GM18520 (cell line): ENCODE measurements around the gene EEA1.

Experiments
- ATAC-seq: cut with Tn5 transposase; IDR thresholded peaks from one replicate; pipeline ENCODE4 v1.9.1; 2021; ENCODE audit not compliant: unreplicated experiment

The EEA1 gene

DNA sequence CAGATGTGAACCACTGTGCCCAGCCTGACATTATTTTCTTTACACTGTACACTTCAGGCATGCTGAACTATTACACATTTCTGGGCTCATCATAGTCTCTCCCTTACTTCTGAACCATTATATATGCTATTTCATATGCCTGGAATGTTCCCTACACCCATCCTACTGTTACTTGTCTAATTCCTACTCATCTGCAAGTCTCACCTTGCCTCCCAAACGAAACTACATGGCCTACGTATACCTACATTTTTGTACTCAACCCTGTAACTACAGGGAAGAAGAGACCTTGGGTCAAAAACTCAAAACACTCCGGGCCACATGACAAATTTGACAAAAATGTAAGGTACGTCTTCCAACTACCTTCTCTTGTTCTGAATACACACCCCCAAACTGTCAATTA lies 9.5 kb upstream of the EEA1 start:
- ATAC-seq = no peak

DNA sequence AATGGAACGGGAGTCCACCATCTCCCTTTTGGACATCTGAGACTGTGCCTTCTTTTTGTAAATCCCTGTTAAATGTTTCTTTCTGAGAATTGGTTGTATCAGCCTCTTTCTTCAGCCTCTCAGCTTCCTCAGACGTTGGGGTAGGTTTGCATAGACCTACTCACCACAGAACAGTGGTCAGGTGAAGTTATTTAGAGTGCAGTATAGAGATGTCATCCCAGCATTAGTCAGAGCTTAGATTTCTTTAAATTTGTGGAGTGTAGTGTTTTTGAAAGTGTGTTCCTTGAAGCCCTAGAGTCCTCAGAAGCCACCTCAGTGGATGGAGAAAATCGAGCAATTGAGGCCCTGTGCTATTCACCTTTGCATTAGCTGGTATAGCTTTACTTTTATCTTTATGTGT lies 8.9 kb upstream of the EEA1 start:
- ATAC-seq = peak; percentile 61

DNA sequence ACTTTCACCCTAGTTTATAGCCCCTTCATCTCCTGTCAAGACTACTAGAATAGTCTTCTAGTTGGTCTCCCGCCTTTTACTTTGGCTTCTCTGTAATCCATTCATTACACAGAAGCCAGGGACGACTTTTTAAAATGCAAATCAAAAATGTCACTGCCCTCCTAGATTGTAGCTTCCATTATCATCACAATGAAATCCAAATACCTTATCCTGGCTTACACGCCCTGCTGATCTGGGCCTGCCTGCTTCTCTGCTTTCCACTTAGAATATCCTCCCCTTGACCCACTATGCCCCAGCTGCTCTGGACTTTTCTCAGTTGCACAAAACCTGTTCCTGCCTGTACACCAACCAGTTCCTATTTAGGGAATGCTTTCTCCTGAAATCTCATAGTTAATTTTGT lies 4.5 kb upstream of the EEA1 start:
- no peak for ATAC-seq

DNA sequence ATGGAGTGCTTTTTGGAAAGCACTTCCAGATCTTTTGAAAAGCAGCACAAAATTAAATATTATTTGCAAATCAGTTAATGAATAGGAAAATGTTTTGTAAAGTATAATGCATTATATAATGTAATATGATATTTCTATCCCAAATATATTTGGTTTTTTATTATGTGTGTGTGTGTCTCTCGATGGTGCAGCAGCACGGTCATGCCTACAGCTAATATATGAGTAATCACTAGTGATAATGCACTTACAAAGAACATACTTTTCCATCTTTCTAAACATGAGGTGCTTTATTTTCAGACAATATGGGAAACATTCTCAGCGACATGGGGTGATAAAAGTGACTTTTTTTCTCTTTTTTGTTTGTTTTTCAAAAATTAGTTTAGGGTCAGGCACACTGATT lies 1.3 kb upstream of the EEA1 start:
- ATAC-seq = no peak

DNA sequence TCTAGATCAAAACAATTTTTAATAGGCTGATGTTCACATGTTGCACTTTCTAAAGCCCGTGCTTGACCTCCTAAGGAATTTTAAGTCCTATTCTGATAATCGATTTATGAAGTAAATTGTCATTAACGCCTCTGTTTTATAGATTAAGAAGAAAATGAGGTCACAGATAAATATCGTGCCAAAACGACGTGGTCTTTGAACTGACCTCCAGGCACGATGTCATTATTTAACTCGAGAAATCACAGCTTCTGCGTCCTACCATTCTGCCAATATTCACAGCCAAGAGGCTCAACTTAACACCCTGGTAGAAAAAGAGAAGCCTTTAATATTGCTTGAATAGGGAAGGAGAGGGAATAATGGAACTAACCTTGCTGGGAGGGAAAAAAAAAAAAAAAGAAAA lies 888 bp upstream of the EEA1 start:
- no peak for ATAC-seq

DNA sequence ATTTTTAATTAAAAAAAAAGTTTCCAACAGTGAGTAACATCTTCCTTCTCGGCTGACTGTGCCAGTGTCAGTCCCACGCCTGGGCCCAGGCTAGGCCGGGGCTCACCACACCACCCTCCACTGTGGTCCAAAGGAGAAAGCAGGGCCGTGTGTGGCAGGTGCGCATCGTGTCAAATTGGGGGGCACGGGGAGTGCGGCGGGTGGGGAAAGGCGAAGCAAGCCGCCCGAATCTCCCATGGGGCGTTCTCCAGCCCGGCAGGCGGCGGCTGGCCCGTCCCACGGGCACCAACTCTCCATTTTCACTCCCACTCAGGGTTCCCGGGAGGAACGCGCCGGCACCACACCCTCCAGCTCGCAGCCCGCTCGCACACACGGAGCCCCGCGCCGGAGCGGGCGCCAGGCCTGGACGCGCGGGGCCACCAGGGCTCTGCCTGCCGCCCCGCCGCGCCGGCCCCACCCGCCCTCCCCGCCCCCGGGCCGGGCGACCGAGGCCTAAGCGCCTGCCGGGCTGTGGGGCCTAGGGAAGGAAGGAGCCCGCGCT lies 604 bp downstream of the EEA1 start:
- no peak for ATAC-seq

- ATAC-seq = no peak
Measured at GRCh38 chr12:92927436-92928281, 1.4 kb downstream of the EEA1 start.

DNA sequence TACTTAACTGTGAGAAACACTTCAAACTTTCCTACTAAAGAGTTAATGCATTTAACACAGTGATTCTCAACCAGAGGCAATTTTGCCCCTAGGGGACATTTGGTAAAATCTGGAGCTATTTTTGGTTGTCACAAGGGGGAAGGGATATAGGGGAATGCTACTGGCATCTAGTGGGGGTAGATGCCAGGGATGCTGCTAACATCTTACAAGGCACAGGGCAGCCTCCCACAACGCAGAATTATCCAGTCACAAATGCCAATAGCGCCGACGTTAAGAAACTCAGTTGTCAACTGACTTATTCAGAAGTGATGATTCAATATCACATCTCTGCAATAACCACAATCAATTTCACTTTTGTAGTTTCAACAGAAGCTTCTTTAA lies 2.0 kb downstream of the EEA1 start:
- no peak for ATAC-seq

DNA sequence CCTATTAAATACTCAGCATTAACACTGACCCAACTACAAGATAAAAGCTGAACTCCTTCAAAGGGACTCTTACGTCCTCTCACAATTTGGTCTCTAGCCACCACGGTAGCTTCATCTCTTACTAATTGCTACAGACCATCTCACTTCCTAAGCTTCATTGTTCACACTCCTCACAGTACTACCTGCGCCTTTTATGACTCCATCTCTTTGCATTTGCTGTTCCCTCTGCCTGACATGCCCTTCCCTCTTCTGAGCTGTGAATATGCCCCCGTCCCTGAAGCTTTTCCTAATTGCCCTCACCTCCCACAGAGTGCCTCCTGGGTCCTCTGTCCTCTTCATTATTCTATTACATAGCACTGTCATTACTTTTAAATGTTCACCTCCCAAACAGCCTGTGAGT lies 2.5 kb downstream of the EEA1 start:
- no peak for ATAC-seq

GRCh38 chr12:92921877-92922276 lies 7.2 kb downstream of the EEA1 start:
- ATAC-seq = peak; percentile 93

- ATAC-seq = no peak
Measured at GRCh38 chr12:92915365-92915764, 13.7 kb downstream of the EEA1 start.

DNA sequence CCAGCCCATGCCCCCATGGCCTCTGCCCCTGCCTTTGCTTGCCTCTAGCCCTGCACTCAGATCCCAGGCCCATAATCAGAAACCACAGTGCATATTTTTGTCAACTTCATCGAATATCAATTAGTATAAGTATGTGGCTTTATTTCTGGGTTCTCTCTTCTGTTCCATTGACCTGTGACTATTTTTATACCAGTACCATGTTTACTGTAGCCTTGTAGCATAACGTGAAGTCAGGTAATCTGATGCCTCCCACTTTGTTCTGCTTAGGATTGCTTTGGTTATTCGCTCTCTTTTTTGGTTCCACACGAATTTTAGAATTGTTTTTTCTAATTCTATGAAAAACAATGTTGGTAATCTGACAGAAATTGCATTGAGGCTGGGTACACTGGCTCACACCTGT lies 14.9 kb downstream of the EEA1 start:
- no peak for ATAC-seq

DNA sequence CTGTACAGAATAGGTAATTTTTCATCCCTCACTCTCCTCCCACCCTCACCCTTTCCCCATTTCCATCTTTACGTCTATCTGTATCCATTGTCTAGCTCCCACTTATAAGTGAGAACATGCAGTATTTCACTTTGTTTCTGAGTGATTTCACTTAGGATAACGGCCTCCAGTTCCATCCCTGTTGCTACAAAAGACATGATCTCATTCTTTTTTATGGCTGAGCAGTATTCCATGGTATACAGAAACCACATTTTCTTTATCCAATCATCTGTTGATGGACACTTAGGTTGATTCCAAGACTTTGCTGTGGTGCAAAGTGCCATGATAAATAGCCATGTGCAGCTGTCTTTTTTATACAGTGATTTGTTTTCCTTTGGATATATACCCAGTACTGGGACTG lies 16.4 kb downstream of the EEA1 start:
- ATAC-seq = no peak

DNA sequence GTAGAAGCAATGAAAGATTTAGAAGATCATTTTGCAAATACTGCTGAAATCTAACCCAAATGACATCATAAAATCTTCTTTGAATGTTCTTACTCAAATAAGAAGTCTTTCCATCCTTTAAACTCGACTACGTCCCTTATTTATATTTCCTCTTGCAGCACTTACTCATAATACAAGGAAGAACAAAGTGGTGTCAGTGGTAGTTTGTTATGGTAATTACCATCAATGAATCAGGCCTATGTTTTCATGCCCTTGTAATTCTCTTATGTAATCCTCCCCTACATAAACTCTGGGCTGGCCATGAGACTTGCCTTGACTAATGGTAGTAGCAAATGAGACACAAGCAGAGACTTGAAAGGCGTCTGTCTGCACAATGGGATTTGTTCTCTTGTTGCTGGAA lies 17.0 kb downstream of the EEA1 start:
- ATAC-seq = no peak

- no peak for ATAC-seq
Measured at GRCh38 chr12:92911339-92911738, 17.8 kb downstream of the EEA1 start.

GRCh38 chr12:92908108-92908507 lies 21.0 kb downstream of the EEA1 start:
- ATAC-seq = no peak

GRCh38 chr12:92905811-92906554 lies 23.1 kb downstream of the EEA1 start:
- no peak for ATAC-seq

- no peak for ATAC-seq
Measured at GRCh38 chr12:92905258-92905810, 23.8 kb downstream of the EEA1 start.

GRCh38 chr12:92900941-92901340 lies 28.2 kb downstream of the EEA1 start:
- no peak for ATAC-seq

DNA sequence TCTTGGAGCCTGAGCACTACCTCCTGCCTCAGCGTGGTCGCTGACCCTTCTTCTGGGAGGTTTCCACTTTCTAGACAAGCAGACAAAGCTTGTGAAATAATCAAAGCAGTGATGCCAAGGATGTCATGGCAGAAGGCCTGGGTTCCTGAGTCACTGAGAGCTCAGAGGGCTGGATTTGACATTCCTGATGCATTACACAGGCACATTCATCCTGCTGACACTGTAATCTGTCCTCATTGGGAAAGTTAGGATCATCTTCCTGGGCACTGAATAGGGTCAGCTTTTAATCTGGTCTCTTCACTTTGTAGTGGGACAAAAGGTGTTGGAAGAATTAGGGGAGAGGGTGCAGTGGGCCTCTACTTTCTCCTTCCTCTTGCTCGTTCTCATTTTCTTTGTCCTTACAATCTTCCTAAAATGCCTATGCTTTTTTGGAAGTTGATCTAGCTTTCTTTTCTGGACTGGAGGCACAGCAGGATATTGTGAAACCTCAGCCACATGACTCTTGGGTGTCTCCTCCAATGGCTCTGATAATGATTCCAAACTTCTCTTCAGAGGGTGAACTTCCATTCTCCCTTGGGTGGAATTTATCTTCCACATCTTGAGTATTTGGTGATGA lies 29.6 kb downstream of the EEA1 start:
- ATAC-seq = no peak

- ATAC-seq = no peak
Measured at GRCh38 chr12:92898755-92899154, 30.3 kb downstream of the EEA1 start.

GRCh38 chr12:92897844-92898243 lies 31.3 kb downstream of the EEA1 start:
- ATAC-seq = no peak
